Neuronal stem cell (in vitro differentiated cells): ENCODE data around the gene FARP1.

Source experiments
- DNase-seq: peaks from one replicate; pipeline ENCODE4 v3.0.0-alpha.2; 2013; ENCODE audit warnings: low spot score
- H2AFZ ChIP-seq: one replicate; pipeline ENCODE4 v1.6.1; 2013; ENCODE audit warnings: mild to moderate bottlenecking, low read length, inconsistent platforms
- H2AK5ac ChIP-seq: 2 replicates; pipeline ENCODE4 v1.6.1; 2013; ENCODE audit warnings: low read depth, mild to moderate bottlenecking, inconsistent platforms, low read length, moderate library complexity, mixed read lengths
- H2BK120ac ChIP-seq: 2 replicates; pipeline ENCODE4 v1.6.1; 2013; ENCODE audit warnings: low read depth, mild to moderate bottlenecking, inconsistent platforms, low read length, moderate library complexity, mixed read lengths
- H2BK12ac ChIP-seq: one replicate; pipeline ENCODE4 v1.6.1; 2013; ENCODE audit warnings: low read length, inconsistent platforms
- H2BK15ac ChIP-seq: 2 replicates; pipeline ENCODE4 v1.6.1; 2013; ENCODE audit warnings: mild to moderate bottlenecking, low read length, inconsistent platforms, mixed read lengths
- H2BK5ac ChIP-seq: one replicate; pipeline ENCODE4 v1.6.1; 2013; ENCODE audit warnings: inconsistent platforms, mild to moderate bottlenecking, low read length, moderate library complexity
- H3K14ac ChIP-seq: one replicate; pipeline ENCODE4 v1.6.1; 2013; ENCODE audit warnings: low read length, inconsistent platforms
- H3K18ac ChIP-seq: 2 replicates; pipeline ENCODE4 v1.6.1; 2013; ENCODE audit warnings: low read length, inconsistent platforms
- H3K23ac ChIP-seq: 2 replicates; pipeline ENCODE4 v1.6.1; 2013; ENCODE audit warnings: low read depth, mild to moderate bottlenecking, mixed read lengths, low read length, inconsistent platforms; ENCODE audit not compliant: poor library complexity
- H3K27ac ChIP-seq: replicated peaks from 3 replicates; pipeline ENCODE4 v1.5.1; 2013; ENCODE audit warnings: low read length, inconsistent platforms
- H3K27me3 ChIP-seq, 3 experiments: 2 replicates each; pipeline ENCODE4 v1.6.1; 2013; ENCODE audit warnings: low read length in 3 of 3, mild to moderate bottlenecking in 2 of 3, inconsistent platforms in 1 of 3, low read depth in 1 of 3, mixed read lengths in 1 of 3, moderate library complexity in 1 of 3; ENCODE audit not compliant: control insufficient read depth in 3 of 3, insufficient read depth in 3 of 3
- H3K36me3 ChIP-seq, 2 donors: replicated peaks in 1 of 2; 2 replicates each; pipeline ENCODE4 v1.6.1; 2013; ENCODE audit warnings: low read length in 2 of 2; ENCODE audit not compliant: control insufficient read depth in 2 of 2, insufficient read depth in 2 of 2
- H3K4ac ChIP-seq: 2 replicates; pipeline ENCODE4 v1.6.1; 2013; ENCODE audit warnings: inconsistent platforms, mild to moderate bottlenecking, low read length, moderate library complexity
- H3K4me1 ChIP-seq, 2 donors: 1 replicate in 1 of 2; 2 replicates in 1 of 2; pipeline ENCODE4 v1.6.1; 2013; ENCODE audit warnings: low read length in 2 of 2, low read depth in 1 of 2; ENCODE audit not compliant: control insufficient read depth in 2 of 2, insufficient read depth in 1 of 2
- H3K4me2 ChIP-seq: one replicate; pipeline ENCODE4 v1.6.1; 2013; ENCODE audit warnings: mild to moderate bottlenecking, low read length, inconsistent platforms; ENCODE audit not compliant: insufficient read depth, poor library complexity, severe bottlenecking
- H3K4me3 ChIP-seq, 2 donors: 2 replicates each; pipeline ENCODE4 v1.5.1; 2013; ENCODE audit warnings: low read length in 2 of 2, mild to moderate bottlenecking in 2 of 2, inconsistent platforms in 1 of 2, moderate library complexity in 1 of 2
- H3K79me1 ChIP-seq: one replicate; pipeline ENCODE4 v1.6.1; 2013; ENCODE audit warnings: low read depth, mild to moderate bottlenecking, inconsistent platforms, low read length, moderate library complexity
- H3K9ac ChIP-seq: one replicate; pipeline ENCODE4 v1.6.1; 2013; ENCODE audit warnings: mild to moderate bottlenecking, low read depth, low read length, inconsistent platforms; ENCODE audit not compliant: poor library complexity
- H3K9me3 ChIP-seq, 2 donors: replicated peaks in 1 of 2; 2 replicates each; pipeline versions ENCODE3 to v1.6.1; 2013; ENCODE audit warnings: low read length in 2 of 2, mild to moderate bottlenecking in 2 of 2, inconsistent platforms in 1 of 2, low read depth in 1 of 2, mixed read lengths in 1 of 2, moderate library complexity in 1 of 2; ENCODE audit not compliant: control insufficient read depth in 2 of 2, insufficient read depth in 1 of 2
- H4K8ac ChIP-seq: one replicate; pipeline ENCODE4 v1.6.1; 2013; ENCODE audit warnings: low read depth, mild to moderate bottlenecking, inconsistent platforms, low read length, moderate library complexity
- H4K91ac ChIP-seq: one replicate; pipeline ENCODE4 v1.6.1; 2013; ENCODE audit warnings: low read length, low read depth, mild to moderate bottlenecking, inconsistent platforms; ENCODE audit not compliant: poor library complexity
- WGBS, 2 donors: extraction: QIAGEN DNeasy Blood & Tissue Kit; methylation state at CpG; one replicate each; pipeline ENCODE4 v1.1.7; 2013; ENCODE audit warnings: missing lambda C conversion rate in 2 of 2, mixed read lengths in 1 of 2; ENCODE audit not compliant: insufficient read length in 2 of 2, insufficient replicate concordance in 1 of 2; ENCODE audit errors: extremely low coverage in 2 of 2; 5-methylcytosine and 5-hydroxymethylcytosine counted together

Gene FARP1

GRCh38 chr13:98482476-98483444, 339.9 kb downstream of the FARP1 start:
- peaks cover 6% of the 10 kb centered on the region for H3K79me1 ChIP-seq
- H2AK5ac ChIP-seq = peak overlapping the region; percentile 43
- peak overlapping the region; percentile 44 for H2BK120ac ChIP-seq
- H2BK12ac ChIP-seq = no peak overlapping the region
- H3K36me3 ChIP-seq = peaks cover 3 to 20% of the 10 kb centered on the region in 2 donors
- H3K9ac ChIP-seq = no peak overlapping the region
- peak overlapping the region; percentile 92 for H3K18ac ChIP-seq
- no peaks in the 10 kb centered on the region for H3K9me3 ChIP-seq
- no peak overlapping the region for H2AFZ ChIP-seq
- H3K4me2 ChIP-seq = no peak overlapping the region
- peak overlapping the region; percentile 47 for H2BK5ac ChIP-seq
- no peak overlapping the region for H3K27ac ChIP-seq
- no peaks in the 10 kb centered on the region for H3K27me3 ChIP-seq
- H2BK15ac ChIP-seq = no peak overlapping the region
- WGBS, 2 donors = no CpG with 5 or more reads among the region's 28 CpGs
- no peak overlapping the region for H4K8ac ChIP-seq
- H3K4me1 ChIP-seq = peaks cover 33 to 49% of the 10 kb centered on the region in 2 donors
- no peak overlapping the region for H4K91ac ChIP-seq
- DNase-seq = no peak
- H3K4me3 ChIP-seq = no peak overlapping the region
- H3K23ac ChIP-seq = peak overlapping the region; percentile 13
- no peak overlapping the region for H3K4ac ChIP-seq
- peak overlapping the region; percentile 26 for H3K14ac ChIP-seq

GRCh38 chr13:98483601-98484288, 340.9 kb downstream of the FARP1 start:
- H3K14ac ChIP-seq = no peak overlapping the region
- no peak overlapping the region for H3K9ac ChIP-seq
- H3K4me1 ChIP-seq = peaks cover 32 to 48% of the 10 kb centered on the region in 2 donors
- H3K4me2 ChIP-seq = peak overlapping the region; percentile 52
- H3K9me3 ChIP-seq = no peaks in the 10 kb centered on the region
- peaks cover 9% of the 10 kb centered on the region for H3K79me1 ChIP-seq
- no peak overlapping the region for H3K4ac ChIP-seq
- no peak overlapping the region for H3K18ac ChIP-seq
- peaks cover 3 to 20% of the 10 kb centered on the region in 2 donors for H3K36me3 ChIP-seq
- no peak overlapping the region for H2BK12ac ChIP-seq
- peak overlapping the region; percentile 45 for H3K27ac ChIP-seq
- no peak overlapping the region for H2AFZ ChIP-seq
- no peak overlapping the region for H2BK5ac ChIP-seq
- no CpG with 5 or more reads among the region's 14 CpGs for WGBS, 2 donors
- H3K4me3 ChIP-seq = no peak overlapping the region
- H4K8ac ChIP-seq = no peak overlapping the region
- H4K91ac ChIP-seq = no peak overlapping the region
- DNase-seq = no peak
- H2BK15ac ChIP-seq = no peak overlapping the region
- no peak overlapping the region for H2BK120ac ChIP-seq
- H3K27me3 ChIP-seq = no peaks in the 10 kb centered on the region
- H3K23ac ChIP-seq = no peak overlapping the region
- no peak overlapping the region for H2AK5ac ChIP-seq

GRCh38 chr13:98484289-98485219, 341.7 kb downstream of the FARP1 start:
- H3K36me3 ChIP-seq = peaks cover 3 to 22% of the 10 kb centered on the region in 2 donors
- no CpG with 5 or more reads among the region's 21 CpGs for WGBS, 2 donors
- no peaks in the 10 kb centered on the region for H3K9me3 ChIP-seq
- peak overlapping the region; percentile 52 for H3K4me2 ChIP-seq
- no peak overlapping the region for H2BK15ac ChIP-seq
- no peak overlapping the region for H2BK5ac ChIP-seq
- H3K18ac ChIP-seq = peak overlapping the region; percentile 9
- H3K27ac ChIP-seq = peak overlapping the region; percentile 72
- H2BK120ac ChIP-seq = no peak overlapping the region
- H3K4ac ChIP-seq = no peak overlapping the region
- no peak overlapping the region for H2AK5ac ChIP-seq
- H4K91ac ChIP-seq = no peak overlapping the region
- no peak overlapping the region for H3K4me3 ChIP-seq
- H2BK12ac ChIP-seq = no peak overlapping the region
- H3K23ac ChIP-seq = no peak overlapping the region
- H3K14ac ChIP-seq = no peak overlapping the region
- H3K79me1 ChIP-seq = peaks cover 13% of the 10 kb centered on the region
- no peak overlapping the region for H4K8ac ChIP-seq
- peak; percentile 61 for DNase-seq
- peaks cover 29 to 47% of the 10 kb centered on the region in 2 donors for H3K4me1 ChIP-seq
- H3K27me3 ChIP-seq = no peaks in the 10 kb centered on the region
- H2AFZ ChIP-seq = no peak overlapping the region
- no peak overlapping the region for H3K9ac ChIP-seq
